Erythroblast (primary cell): ENCODE measurements around the gene RDH13.

Experiments
- GATA1 ChIP-seq: IDR thresholded peaks from 2 replicates; pipeline ENCODE4 v1.6.1; 2011; ENCODE audit warnings: low read depth, mild to moderate bottlenecking, control low read depth, low read length, moderate library complexity
- POLR2A ChIP-seq: IDR thresholded peaks from 2 replicates; pipeline ENCODE4 v1.6.1; 2011; ENCODE audit warnings: mild to moderate bottlenecking, low read length

- TF ChIP-seq POLR2A (no peak), GATA1 (no peak)
These were observed 49.4 kb downstream of the RDH13 start for GRCh38 chr19:55013596-55013995.
